Activated naive CD8-positive, alpha-beta T cell treated with anti-CD3 and anti-CD28 coated beads for 36 hours (primary cell): ENCODE data around the gene CACNA1H. TPM values are rescaled to one million over a fixed set of nuclear protein-coding genes. Genes with fewer than 3 reads are reported as not detected.

Experiments used
- DNase-seq: peaks from one replicate; pipeline ENCODE4 v3.0.0; 2021
- H3K27ac Mint-ChIP-seq: one replicate; pipeline ENCODE4 v1.8.0; 2022; ENCODE audit warnings: mild to moderate bottlenecking, moderate library complexity, mixed read lengths
- H3K27me3 Mint-ChIP-seq: one replicate; pipeline ENCODE4 v1.8.0; 2022; ENCODE audit warnings: mild to moderate bottlenecking, mixed read lengths
- H3K36me3 Mint-ChIP-seq: one replicate; pipeline ENCODE4 v1.8.0; 2021; ENCODE audit warnings: mild to moderate bottlenecking, mixed read lengths
- H3K4me1 Mint-ChIP-seq: one replicate; pipeline ENCODE4 v1.8.0; 2021; ENCODE audit warnings: mixed read lengths
- H3K4me3 Mint-ChIP-seq: one replicate; pipeline ENCODE4 v1.8.0; 2022; ENCODE audit warnings: mild to moderate bottlenecking, moderate library complexity, mixed read lengths
- H3K9me3 Mint-ChIP-seq: one replicate; pipeline ENCODE4 v1.8.0; 2022; ENCODE audit warnings: mixed read lengths
- total RNA-seq, 2 experiments: library from RNA; stranded (reverse); gene quantifications; one replicate each; pipeline ENCODE4 v1.2.3, GENCODE V29; 2021

The CACNA1H gene
- total RNA-seq, 2 experiments from 2014 or later = 0.32 to 0.35 TPM

DNA sequence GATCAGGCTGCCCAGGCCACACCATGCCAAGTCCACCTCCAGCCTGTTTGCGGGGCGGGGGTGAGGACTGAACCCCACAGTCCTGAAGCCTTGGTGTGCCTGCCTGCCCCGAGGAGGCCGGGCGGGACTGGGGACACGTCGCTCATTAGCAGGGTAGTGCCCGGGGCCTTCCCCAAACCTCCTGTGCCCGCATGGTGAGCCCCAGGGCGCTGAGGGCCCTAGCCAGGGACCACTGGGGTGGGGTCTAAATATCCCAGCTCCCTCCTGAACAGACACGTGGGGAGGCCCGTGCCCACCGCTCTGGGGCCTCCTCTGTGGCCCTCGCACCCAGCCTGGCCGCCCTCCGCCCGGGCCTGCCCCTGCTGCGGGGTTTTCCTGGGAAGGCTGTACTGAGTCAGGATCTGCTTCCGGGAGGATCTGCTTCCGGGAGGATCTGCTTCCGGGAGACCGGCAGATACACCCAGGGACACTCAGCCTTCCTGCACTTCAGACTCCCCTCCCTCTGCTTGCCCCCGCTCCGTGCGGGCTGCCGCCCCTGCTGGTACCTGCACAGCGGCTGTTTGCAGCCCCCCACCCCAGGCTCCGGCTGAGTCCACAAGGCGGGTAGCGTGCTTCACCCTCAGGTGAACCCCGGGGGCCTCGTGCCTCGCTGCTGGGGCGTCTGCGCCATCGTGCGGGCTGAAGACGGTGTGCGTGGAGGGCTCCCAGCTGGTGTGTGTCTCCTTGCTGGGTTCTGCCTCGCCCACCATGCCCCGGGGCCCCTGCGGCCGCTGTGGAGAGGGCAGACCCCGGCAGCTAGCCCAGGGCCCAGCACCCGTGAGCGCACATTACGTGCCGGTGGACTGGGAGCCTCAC is 23.6 kb upstream of the CACNA1H start:
- H3K36me3 Mint-ChIP-seq = no peaks in the 10 kb centered on the region
- H3K9me3 Mint-ChIP-seq = no peaks in the 10 kb centered on the region
- no peaks in the 10 kb centered on the region for H3K4me1 Mint-ChIP-seq
- no peaks in the 10 kb centered on the region for H3K27me3 Mint-ChIP-seq
- H3K27ac Mint-ChIP-seq = no peak overlapping the region
- DNase-seq = no peak
- no peak overlapping the region for H3K4me3 Mint-ChIP-seq

DNA sequence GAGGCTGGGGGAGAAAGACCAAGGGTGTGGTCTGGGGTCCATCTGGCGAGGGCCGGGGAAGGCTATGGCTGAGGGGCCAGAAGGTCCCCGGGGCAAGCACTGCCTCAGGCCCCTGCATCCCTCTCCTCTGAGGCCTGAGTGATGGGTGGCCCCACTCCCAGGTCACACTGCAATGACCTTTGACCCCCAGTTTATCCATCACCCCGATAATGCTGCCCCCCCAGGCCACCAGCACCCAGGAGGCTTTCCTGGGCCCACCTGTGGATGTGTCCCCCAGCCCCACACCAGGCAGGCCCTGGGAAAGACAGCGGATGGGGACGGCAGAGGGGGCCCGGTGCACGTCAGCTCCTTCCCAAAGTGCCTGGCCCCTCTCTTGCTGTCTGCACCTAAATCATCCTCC is 22.5 kb upstream of the CACNA1H start:
- H3K36me3 Mint-ChIP-seq = no peaks in the 10 kb centered on the region
- H3K4me1 Mint-ChIP-seq = no peaks in the 10 kb centered on the region
- DNase-seq = no peak
- no peaks in the 10 kb centered on the region for H3K27me3 Mint-ChIP-seq
- H3K27ac Mint-ChIP-seq = no peak overlapping the region
- no peak overlapping the region for H3K4me3 Mint-ChIP-seq
- H3K9me3 Mint-ChIP-seq = no peaks in the 10 kb centered on the region

DNA sequence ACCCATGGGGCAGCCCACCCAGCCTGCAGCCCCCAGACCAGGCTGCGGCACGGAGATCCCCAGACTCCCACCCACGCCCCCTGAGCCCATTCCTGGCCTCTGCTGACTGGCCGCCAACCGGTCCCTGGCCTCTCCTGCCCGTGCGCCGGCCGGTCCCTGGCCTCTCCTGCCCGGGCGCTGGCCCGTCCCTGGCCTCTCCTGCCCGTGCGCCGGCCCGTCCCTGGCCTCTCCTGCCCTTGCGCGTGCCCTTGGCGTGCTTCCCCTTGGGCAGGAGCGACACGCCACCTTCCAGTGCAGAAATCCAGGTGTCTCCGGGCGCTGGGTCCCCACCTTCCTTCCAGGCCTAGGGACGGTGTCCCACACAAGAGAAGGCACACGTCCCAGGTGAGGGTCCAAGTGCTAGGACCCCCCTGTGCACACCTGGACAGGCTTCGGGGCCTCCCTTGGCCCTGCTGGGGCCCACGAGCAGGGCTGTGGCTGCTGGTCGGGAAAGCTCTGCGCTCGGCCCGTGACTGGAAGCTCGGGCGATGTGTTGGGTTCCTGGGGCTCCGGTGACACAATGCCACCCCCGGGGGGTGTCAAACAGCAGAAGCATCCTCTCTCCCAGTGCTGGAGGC is 21.4 kb upstream of the CACNA1H start:
- Mint-ChIP-seq H3K27me3 (no peaks in the 10 kb centered on the region), H3K4me3 (no peak overlapping the region), H3K36me3 (no peaks in the 10 kb centered on the region), H3K9me3 (no peaks in the 10 kb centered on the region), H3K27ac (no peak overlapping the region), H3K4me1 (no peaks in the 10 kb centered on the region)
- no peak for DNase-seq

DNA sequence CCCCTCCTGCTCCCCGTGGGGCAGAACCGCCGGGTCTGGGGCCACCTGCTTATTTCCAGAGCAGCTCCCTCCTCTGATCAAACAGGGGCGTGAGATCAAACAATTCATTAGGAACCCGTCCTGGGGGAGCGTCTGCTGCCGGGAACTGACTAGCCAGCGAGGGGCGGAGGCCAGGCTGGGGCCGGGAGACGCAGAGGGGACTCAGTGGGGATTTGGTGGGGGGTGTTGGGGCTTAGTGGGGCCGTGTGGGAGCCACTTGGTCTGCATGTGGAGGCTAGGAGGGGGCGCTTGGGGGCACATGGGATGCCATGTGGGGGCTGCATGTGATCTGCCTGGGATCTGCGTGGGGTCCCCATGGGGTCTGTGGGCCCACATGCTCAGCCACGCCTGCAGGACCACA is 20.5 kb upstream of the CACNA1H start:
- H3K36me3 Mint-ChIP-seq = no peaks in the 10 kb centered on the region
- no peak for DNase-seq
- no peaks in the 10 kb centered on the region for H3K4me1 Mint-ChIP-seq
- no peak overlapping the region for H3K4me3 Mint-ChIP-seq
- no peaks in the 10 kb centered on the region for H3K27me3 Mint-ChIP-seq
- no peak overlapping the region for H3K27ac Mint-ChIP-seq
- no peaks in the 10 kb centered on the region for H3K9me3 Mint-ChIP-seq

DNA sequence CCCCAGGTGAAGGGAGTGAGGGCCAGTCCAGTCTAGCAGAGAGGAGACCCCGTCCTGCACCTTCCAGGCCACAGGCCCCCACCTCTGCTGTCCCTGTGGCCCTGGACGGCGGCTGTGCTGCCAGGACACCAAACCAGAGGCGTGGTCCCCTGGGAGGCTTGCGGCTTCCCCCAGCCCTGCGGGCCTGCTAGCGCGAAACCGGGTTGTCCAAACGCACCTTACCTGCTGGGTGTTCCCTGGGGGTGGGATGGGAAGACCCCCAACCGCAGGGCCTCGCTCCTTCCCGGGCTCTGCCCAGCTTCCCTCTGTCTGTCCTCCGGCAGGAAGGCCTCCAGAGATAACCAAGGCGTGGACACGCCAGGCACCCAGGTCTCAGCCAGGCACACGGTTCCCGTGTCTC is 19.6 kb upstream of the CACNA1H start:
- no peaks in the 10 kb centered on the region for H3K27me3 Mint-ChIP-seq
- no peaks in the 10 kb centered on the region for H3K36me3 Mint-ChIP-seq
- no peak overlapping the region for H3K4me3 Mint-ChIP-seq
- no peak overlapping the region for H3K27ac Mint-ChIP-seq
- no peaks in the 10 kb centered on the region for H3K4me1 Mint-ChIP-seq
- no peaks in the 10 kb centered on the region for H3K9me3 Mint-ChIP-seq
- DNase-seq = no peak

DNA sequence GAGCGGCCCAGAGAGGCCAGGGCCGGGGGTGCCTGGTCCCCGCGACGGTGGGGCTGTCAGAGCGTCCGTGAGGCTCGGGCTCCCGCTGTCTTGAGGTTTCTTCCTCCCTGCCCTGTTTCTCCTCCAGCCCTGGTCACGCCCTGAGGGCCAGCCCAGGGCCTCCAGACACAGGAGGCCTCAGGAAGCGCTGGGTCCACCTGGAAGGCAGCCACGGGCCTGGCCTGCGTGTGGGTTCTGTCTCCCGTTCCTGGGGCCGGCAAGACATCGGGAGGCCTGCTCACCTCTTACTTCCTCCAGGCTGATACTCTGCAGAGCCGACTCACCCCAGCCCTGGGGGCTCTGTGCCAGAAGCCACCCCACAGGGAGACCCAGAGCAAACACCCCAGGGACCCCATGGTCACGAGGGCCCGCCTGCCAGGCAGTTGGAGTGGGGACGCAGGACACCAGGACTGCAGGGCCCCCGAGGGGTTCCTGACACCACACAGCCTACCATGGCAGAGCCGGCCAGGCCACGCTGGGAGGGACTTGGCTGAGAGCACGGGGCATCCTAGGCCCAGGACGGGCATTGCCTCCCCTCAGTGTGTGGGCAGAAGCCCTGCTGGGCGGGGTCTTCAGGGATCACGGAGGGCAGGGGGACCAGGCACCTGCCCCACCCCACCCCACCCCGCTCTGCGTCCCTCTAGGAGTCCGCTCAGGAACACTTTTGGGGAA is 18.9 kb upstream of the CACNA1H start:
- no peaks in the 10 kb centered on the region for H3K4me1 Mint-ChIP-seq
- no peak overlapping the region for H3K4me3 Mint-ChIP-seq
- H3K36me3 Mint-ChIP-seq = no peaks in the 10 kb centered on the region
- no peak overlapping the region for H3K27ac Mint-ChIP-seq
- DNase-seq = no peak
- no peaks in the 10 kb centered on the region for H3K27me3 Mint-ChIP-seq
- H3K9me3 Mint-ChIP-seq = no peaks in the 10 kb centered on the region

DNA sequence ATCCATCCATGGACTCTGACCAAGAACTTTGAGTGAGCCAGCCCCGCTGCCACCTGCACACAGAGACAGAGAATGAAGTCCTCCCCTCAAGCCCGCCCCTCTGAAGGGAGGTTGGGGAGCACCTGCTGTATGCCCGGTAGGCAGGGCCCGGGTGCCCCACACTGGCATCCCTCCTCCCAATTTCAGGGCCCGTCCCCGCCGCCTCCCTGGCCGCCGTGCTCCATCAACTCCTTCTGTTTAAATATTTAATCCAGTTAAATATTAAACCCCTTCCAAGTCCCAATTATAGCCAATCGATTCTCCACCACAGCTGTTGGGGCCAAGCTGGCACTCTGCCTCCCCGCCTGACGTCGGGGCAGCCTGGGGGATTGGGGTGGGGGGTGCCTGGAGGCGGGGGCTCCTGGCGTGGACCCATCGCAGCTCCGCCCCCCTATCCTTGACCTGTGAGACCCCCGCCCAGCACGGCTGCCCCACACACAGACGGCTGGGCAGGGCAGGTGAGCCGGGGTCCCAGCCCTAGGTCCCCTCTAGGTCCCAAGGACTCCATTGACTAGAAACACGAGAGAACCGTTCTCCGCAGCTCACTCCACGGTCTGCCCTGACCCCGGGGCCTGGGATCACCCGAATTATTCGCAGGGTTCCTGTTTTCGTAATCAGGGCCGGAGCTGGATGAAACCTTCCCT is 18.0 kb upstream of the CACNA1H start:
- no peak overlapping the region for H3K27ac Mint-ChIP-seq
- H3K36me3 Mint-ChIP-seq = no peaks in the 10 kb centered on the region
- no peak for DNase-seq
- H3K27me3 Mint-ChIP-seq = no peaks in the 10 kb centered on the region
- H3K4me1 Mint-ChIP-seq = no peaks in the 10 kb centered on the region
- no peaks in the 10 kb centered on the region for H3K9me3 Mint-ChIP-seq
- H3K4me3 Mint-ChIP-seq = no peak overlapping the region

DNA sequence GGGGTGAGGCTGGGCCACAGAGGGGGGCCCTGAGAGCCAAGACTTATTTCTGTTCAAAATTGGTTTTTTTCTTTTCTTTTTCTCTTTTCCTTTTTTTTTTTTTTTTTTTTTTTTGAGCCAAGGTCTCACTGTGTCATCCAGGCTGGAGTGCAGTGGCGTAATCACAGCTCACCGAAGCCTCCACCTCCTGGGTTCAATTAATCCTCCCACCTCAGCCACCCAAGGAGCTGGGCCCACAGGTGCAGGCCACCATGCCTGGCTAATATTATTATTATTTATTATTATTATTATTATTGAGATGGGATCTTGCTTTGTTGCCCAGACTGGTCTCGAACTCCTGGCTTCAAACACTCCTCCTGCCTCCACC is 17.5 kb upstream of the CACNA1H start:
- H3K36me3 Mint-ChIP-seq = no peaks in the 10 kb centered on the region
- H3K4me1 Mint-ChIP-seq = no peaks in the 10 kb centered on the region
- no peaks in the 10 kb centered on the region for H3K27me3 Mint-ChIP-seq
- H3K9me3 Mint-ChIP-seq = no peaks in the 10 kb centered on the region
- no peak for DNase-seq
- H3K4me3 Mint-ChIP-seq = no peak overlapping the region
- H3K27ac Mint-ChIP-seq = no peak overlapping the region

DNA sequence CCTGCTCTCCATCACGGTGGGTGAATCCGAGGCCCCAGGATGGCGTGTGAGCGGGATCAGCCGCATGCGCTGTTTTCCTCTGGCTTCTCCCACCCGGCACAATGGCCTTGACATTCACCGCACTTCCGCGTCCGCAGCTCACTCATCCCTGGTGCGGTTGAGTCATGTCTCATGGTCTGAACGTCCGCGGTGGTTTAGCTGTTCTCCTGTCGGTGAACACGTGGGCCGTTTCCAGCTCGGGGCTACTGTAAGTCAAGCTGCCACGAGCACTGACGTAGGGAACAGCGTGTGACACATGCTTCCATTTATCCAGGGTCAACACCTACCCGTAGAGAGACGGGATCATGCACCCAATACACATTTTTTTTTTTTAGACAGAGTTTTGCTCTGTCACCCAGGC is 15.3 kb upstream of the CACNA1H start:
- DNase-seq = no peak
- no peaks in the 10 kb centered on the region for H3K27me3 Mint-ChIP-seq
- H3K4me1 Mint-ChIP-seq = no peaks in the 10 kb centered on the region
- no peak overlapping the region for H3K4me3 Mint-ChIP-seq
- no peaks in the 10 kb centered on the region for H3K36me3 Mint-ChIP-seq
- H3K9me3 Mint-ChIP-seq = no peaks in the 10 kb centered on the region
- no peak overlapping the region for H3K27ac Mint-ChIP-seq

DNA sequence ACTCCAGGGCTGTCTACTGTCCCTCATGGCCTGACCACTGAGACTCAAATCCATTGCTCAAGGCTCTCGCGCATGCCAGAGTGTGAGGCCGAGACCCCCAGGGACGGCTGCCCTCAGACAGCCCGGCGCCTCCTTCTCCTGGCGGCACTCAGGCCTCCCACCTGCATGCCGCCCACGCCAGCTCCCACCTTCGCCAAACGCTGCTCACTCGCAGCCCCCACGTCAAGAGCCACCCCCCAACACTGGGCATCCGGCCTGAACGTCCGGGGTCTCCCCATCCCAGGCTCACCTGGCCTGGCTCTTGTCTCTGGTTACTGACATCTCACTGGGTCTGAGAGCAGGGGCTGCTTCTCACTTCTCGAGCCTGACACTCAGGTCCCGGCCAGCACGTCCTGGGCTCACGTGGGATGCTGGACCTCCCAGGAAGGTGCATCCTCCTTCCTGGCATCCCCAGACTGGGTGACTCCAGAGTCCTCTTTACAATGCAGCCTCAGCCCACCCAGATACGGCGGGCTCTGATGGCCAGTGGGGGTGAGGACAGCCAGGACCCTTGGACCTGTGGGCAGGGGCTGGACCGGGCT is 12.2 kb upstream of the CACNA1H start:
- H3K27me3 Mint-ChIP-seq = no peaks in the 10 kb centered on the region
- no peaks in the 10 kb centered on the region for H3K9me3 Mint-ChIP-seq
- H3K4me1 Mint-ChIP-seq = no peaks in the 10 kb centered on the region

DNA sequence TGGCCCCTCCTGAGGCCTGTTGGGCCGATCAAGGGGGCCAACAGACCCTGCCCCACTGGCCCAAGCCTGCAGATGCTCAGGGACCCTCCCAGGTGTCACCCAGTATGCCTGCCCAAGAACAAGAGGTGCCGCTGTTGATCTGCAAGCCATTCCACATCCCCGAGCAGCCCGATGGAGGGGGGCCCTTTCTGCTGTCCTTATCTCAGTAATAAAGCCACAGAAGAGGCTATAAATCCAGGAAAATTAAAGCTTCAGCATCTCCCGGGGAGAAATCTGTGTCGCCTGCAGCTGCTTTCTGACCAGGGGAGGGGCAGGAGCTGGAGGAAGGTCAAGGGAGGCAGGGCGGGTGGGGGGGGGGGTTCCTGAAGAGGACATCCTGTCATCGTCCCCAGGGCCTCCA is 11.7 kb upstream of the CACNA1H start:
- no peaks in the 10 kb centered on the region for H3K36me3 Mint-ChIP-seq
- DNase-seq = no peak
- H3K9me3 Mint-ChIP-seq = no peaks in the 10 kb centered on the region
- no peak overlapping the region for H3K4me3 Mint-ChIP-seq
- H3K27ac Mint-ChIP-seq = no peak overlapping the region
- no peaks in the 10 kb centered on the region for H3K4me1 Mint-ChIP-seq
- H3K27me3 Mint-ChIP-seq = no peaks in the 10 kb centered on the region

More for the DNA sequence above, 12.2 kb upstream of the CACNA1H start:
- no peak for DNase-seq
- H3K27ac Mint-ChIP-seq = no peak overlapping the region
- no peaks in the 10 kb centered on the region for H3K36me3 Mint-ChIP-seq
- H3K4me3 Mint-ChIP-seq = no peak overlapping the region

DNA sequence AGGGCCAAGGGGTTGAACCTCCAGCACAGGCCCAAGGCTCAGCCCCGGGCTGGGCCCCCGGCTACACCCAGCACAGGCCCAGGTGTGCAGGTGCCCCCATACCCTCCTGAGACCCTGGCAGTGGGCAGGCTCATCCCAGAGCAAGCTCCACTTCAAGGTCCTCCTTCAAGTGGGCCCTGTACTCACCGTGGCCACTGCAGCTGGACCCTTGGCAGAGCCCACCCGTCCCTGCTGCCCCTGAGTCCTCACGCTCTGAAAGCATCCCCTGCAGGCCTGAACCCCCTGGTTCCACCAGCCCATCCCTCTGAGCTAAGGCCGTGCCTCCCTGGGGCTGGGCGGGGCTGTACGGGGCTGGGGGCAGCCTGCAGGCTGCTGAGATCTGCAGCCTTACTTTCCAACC is 11.2 kb upstream of the CACNA1H start:
- Mint-ChIP-seq H3K36me3 (no peaks in the 10 kb centered on the region), H3K9me3 (no peaks in the 10 kb centered on the region), H3K4me3 (no peak overlapping the region), H3K27me3 (no peaks in the 10 kb centered on the region), H3K4me1 (no peaks in the 10 kb centered on the region), H3K27ac (no peak overlapping the region)
- DNase-seq = no peak

DNA sequence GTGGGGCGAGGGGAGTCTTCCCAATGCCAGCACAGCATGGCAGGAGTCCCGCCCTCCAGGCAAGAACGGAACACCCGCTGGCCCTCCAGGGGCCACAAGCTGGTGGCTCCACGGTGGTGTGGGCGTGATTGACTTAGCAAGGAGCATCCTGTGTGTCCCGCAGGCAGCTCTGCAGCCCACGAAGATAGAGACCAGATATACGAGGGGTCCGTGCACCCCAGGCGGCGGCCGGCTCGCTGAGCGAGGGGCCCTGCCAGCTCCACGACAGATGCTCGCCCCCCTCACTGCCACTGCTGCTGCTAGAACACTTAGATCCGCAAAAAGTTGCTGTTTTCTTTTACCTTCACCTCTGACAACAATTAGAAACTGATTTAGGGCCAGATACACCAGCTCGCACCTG is 10.0 kb upstream of the CACNA1H start:
- Mint-ChIP-seq H3K4me3 (no peak overlapping the region), H3K9me3 (peaks cover 3% of the 10 kb centered on the region), H3K27ac (no peak overlapping the region), H3K27me3 (no peaks in the 10 kb centered on the region), H3K36me3 (no peaks in the 10 kb centered on the region), H3K4me1 (no peaks in the 10 kb centered on the region)
- DNase-seq = no peak

DNA sequence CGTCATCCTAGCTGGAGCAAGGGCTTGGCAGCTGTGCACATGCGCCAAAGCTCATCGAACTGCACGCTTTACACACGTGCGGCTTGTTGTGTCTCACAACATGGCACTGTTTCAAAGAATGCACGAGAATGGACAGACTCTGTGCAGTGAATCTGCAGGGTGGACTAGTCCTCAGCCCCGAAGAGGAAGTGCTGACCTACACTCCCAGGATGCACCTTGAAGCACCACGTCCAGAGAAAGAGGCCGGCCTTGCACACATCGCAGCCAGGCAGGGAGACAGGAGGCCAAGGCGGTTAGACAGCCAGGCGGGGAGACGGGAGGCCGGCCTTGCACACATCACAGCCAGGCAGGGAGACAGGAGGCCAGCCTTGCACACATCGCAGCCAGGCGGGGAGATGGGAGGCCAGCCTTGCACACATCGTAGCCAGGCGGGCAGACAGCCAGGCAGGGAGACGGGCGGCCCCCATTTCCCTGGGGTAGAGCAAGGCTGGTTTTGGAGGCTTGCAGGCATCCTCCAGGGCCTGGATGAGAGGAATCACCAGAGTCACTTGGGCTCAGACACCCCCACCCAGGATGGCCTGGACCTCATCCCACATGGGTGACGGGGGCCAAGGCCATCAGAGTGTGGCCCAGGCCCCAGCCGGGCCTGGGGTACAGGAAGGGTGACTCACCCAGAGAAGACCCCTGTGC is 9.0 kb upstream of the CACNA1H start:
- no peak for DNase-seq
- Mint-ChIP-seq H3K27me3 (no peaks in the 10 kb centered on the region), H3K4me1 (no peaks in the 10 kb centered on the region), H3K9me3 (peaks cover 3% of the 10 kb centered on the region), H3K4me3 (no peak overlapping the region), H3K36me3 (no peaks in the 10 kb centered on the region), H3K27ac (no peak overlapping the region)
